Measurements from ENCODE around the gene SMAD6. TPM values are rescaled to one million over a fixed set of nuclear protein-coding genes. Genes with fewer than 3 reads are reported as not detected.
"Not testable (repeated sequence)": the region's sequence is repeated elsewhere in the genome, so short reads cannot be mapped to it uniquely, and the experiment has no call there.

The SMAD6 gene
- total RNA-seq, 2 donors from 2014 or later = 14.8 to 51.2 TPM

DNA sequence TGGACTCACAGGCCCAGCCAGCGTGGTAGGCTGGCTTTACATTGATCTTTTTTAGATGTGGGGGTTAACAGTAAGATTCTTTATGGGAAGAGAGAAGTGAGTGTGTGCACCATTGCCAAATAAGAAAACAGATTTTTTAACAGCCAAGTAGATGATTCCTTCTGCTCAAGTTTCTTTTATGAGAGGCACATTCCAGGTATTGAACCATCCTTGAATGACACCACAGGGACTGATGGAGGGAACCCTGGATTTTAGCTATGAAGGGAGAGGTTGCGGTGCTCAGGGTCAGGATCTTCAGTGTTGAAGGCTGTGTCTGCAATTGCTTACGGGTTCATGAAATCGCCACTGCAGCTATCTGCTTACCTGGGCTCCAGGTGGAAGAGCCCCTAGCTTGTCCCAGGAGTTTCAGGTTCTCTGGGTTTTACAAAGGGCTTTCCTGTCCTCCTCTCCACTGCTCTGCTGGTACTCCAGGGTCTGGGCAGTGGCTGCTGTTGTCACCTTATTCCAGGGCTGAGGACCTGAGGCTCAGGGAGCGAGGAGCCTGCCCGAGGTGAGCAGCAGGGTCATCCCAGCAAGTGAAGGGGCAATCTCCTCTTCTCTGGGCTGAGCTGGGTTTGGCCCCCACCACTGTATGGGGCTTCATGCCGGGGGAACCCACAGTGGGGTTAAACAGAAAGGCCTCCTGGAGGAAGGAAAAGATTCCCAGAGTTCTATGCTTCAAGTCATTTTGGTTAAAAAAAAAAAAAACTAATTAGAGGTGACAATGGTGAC, 53.4 kb downstream of the SMAD6 start:
- no peak overlapping the region for H3K4me3 ChIP-seq
- intact Hi-C loops (cut with DNase I) = no loop called here
- no peaks in the 10 kb centered on the region for H3K36me3 ChIP-seq
- 85% methylated on average over 7 of the region's 7 CpGs for WGBS
- H3K27me3 ChIP-seq (replicated peaks; ENCODE audit: insufficient read depth) = no peaks in the 10 kb centered on the region
- no peak for DNase-seq (ENCODE audit: low spot score)
- H3K27ac ChIP-seq = no peak overlapping the region
- no peaks in the 10 kb centered on the region for H3K9me3 ChIP-seq
- peaks cover 7% of the 10 kb centered on the region for H3K4me1 ChIP-seq (replicated peaks)
- no peak for TF ChIP-seq POLR2A (IDR thresholded peaks at IDR 0.05)
- TF ChIP-seq POLR2AphosphoS5 (IDR thresholded peaks at IDR 0.05) = no peak
- TF ChIP-seq, protein P1, sequence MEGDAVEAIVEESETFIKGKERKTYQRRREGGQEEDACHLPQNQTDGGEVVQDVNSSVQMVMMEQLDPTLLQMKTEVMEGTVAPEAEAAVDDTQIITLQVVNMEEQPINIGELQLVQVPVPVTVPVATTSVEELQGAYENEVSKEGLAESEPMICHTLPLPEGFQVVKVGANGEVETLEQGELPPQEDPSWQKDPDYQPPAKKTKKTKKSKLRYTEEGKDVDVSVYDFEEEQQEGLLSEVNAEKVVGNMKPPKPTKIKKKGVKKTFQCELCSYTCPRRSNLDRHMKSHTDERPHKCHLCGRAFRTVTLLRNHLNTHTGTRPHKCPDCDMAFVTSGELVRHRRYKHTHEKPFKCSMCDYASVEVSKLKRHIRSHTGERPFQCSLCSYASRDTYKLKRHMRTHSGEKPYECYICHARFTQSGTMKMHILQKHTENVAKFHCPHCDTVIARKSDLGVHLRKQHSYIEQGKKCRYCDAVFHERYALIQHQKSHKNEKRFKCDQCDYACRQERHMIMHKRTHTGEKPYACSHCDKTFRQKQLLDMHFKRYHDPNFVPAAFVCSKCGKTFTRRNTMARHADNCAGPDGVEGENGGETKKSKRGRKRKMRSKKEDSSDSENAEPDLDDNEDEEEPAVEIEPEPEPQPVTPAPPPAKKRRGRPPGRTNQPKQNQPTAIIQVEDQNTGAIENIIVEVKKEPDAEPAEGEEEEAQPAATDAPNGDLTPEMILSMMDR (IDR thresholded peaks at IDR 0.05) = no peak

DNA sequence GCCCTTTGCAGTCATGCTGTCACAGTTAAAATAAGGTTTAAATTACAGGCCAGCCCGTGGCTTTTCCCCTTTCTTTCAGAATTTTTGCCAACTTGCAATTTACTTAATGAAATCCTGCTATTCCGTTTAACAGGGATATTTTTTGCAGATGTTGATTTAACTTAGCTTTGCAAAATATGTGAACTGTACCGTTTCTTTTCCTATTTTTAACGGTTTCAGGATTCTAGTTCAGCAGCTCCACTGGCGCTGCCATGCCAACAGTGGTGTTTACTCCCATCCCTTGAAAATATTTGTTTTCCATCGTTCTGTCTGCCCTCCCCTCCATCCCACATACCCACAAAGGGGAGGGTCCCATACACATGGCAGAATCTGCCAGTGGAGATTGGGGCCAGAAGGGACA, 54.3 kb downstream of the SMAD6 start:
- intact Hi-C loops (cut with DNase I) = no loop called here
- H3K27me3 ChIP-seq (replicated peaks; ENCODE audit: insufficient read depth) = no peaks in the 10 kb centered on the region
- no peak overlapping the region for H3K4me3 ChIP-seq
- no peaks in the 10 kb centered on the region for H3K9me3 ChIP-seq
- WGBS = 37% methylated on average over 6 of the region's 6 CpGs
- no peak overlapping the region for H3K27ac ChIP-seq
- peaks cover 4% of the 10 kb centered on the region for H3K4me1 ChIP-seq (replicated peaks)
- DNase-seq (ENCODE audit: low spot score) = no peak
- no peaks in the 10 kb centered on the region for H3K36me3 ChIP-seq
- TF ChIP-seq, protein P1 (IDR thresholded peaks at IDR 0.05) = no peak
- TF ChIP-seq POLR2A (IDR thresholded peaks at IDR 0.05) (no peak), POLR2AphosphoS5 (IDR thresholded peaks at IDR 0.05) (no peak)

DNA sequence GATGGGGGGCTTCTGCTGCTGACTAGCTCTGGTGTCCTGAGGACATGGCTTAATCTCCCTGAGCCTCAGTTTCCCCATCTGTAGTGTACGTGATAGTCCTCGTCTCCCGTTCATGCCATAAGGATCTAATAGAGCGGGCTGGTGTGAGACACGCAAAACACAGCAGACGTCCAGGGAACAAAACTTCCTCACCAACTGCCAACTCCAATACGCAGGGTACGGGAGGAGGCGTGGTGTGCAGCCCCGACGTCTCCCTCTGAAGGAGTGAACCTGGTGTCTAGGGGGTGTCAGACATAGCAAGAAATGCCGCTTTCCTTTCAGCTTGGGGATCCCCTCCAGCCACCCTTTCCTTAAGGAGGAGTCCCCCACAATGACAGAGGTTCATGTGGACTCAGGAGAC, 55.0 kb downstream of the SMAD6 start:
- no peaks in the 10 kb centered on the region for H3K27me3 ChIP-seq (replicated peaks; ENCODE audit: insufficient read depth)
- TF ChIP-seq POLR2A (IDR thresholded peaks at IDR 0.05) (no peak), POLR2AphosphoS5 (IDR thresholded peaks at IDR 0.05) (no peak)
- TF ChIP-seq, protein P1 (IDR thresholded peaks at IDR 0.05) = no peak
- H3K36me3 ChIP-seq = no peaks in the 10 kb centered on the region
- no peaks in the 10 kb centered on the region for H3K9me3 ChIP-seq
- WGBS = 81% methylated on average over 12 of the region's 12 CpGs
- no peaks in the 10 kb centered on the region for H3K4me1 ChIP-seq (replicated peaks)
- DNase-seq (ENCODE audit: low spot score) = no peak
- intact Hi-C loops (cut with DNase I) = no loop called here
- H3K4me3 ChIP-seq = no peak overlapping the region
- no peak overlapping the region for H3K27ac ChIP-seq

DNA sequence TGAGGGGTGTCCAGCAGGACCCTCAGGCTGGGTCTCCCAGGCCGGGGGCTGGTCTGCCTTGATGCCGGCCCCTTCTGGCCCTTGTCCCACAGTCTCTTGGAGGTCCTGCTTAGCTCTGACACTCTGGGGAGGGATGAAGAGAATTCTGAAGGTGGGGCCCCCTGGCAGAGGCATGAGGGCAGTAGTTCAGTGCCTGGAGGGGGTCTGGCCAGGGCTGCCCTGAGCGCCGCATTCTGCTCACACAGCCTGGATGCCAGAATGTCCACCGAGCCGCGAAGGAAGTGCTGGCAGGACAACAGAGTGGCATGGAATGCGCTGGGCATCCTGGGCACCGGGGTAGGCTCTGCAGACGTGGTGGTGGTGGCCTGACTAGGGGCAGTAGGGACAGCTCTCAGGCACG, 55.5 kb downstream of the SMAD6 start:
- 84% methylated on average over 11 of the region's 11 CpGs for WGBS
- peaks cover 1% of the 10 kb centered on the region for H3K4me1 ChIP-seq (replicated peaks)
- no peaks in the 10 kb centered on the region for H3K36me3 ChIP-seq
- intact Hi-C loops (cut with DNase I) = no loop called here
- H3K27ac ChIP-seq = no peak overlapping the region
- no peaks in the 10 kb centered on the region for H3K9me3 ChIP-seq
- no peak overlapping the region for H3K4me3 ChIP-seq
- TF ChIP-seq, protein P1 (IDR thresholded peaks at IDR 0.05) = no peak
- TF ChIP-seq POLR2A (IDR thresholded peaks at IDR 0.05) (no peak), POLR2AphosphoS5 (IDR thresholded peaks at IDR 0.05) (no peak)
- no peaks in the 10 kb centered on the region for H3K27me3 ChIP-seq (replicated peaks; ENCODE audit: insufficient read depth)
- no peak for DNase-seq (ENCODE audit: low spot score)

DNA sequence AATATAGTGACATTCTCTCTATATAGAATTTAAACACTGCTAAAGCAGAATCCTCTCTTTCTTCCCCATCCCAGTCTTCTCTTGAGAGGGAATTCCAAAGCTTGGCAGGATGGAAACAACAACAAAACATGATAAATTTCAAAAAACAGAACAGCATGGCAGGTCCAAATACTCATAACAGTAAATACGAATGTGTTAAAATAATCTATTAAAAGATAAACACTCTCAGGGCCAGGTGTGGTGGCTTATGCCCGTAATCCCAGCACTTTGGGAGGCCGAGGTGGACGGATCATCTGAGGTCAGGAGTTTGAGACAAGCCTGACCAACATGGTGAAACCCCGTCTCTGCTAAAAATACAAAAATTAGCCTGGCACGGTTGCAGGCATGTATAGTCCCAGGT, 56.2 kb downstream of the SMAD6 start:
- 84% methylated on average over 6 of the region's 6 CpGs for WGBS
- intact Hi-C loops (cut with DNase I); H3K4me1 ChIP-seq (replicated peaks); H3K36me3 ChIP-seq; H3K4me3 ChIP-seq; H3K9me3 ChIP-seq; DNase-seq (ENCODE audit: low spot score); H3K27ac ChIP-seq; H3K27me3 ChIP-seq (replicated peaks; ENCODE audit: insufficient read depth): not testable (repeated sequence)

Measured in prostate gland (tissue), 2 donors.